Measurements from ENCODE around the gene SIX1. TPM values are rescaled to one million over a fixed set of nuclear protein-coding genes. Genes with fewer than 3 reads are reported as not detected.

Gene SIX1
- total RNA-seq, 1 donor from 2014 or later: 0.44 TPM

GRCh38 chr14:60622917-60623257 is 26.4 kb downstream of the SIX1 start:
- Mint-ChIP-seq H3K36me3 (ENCODE audit: low read depth) (no peaks in the 10 kb centered on the region), H3K9me3 (no peaks in the 10 kb centered on the region), H3K27me3 (ENCODE audit: low read depth) (peaks cover 21% of the 10 kb centered on the region), H3K4me1 (no peaks in the 10 kb centered on the region), H3K27ac (ENCODE audit: unreplicated experiment) (no peak overlapping the region), H3K4me3 (no peak overlapping the region)
- no peak for DNase-seq (ENCODE audit: low read depth, low spot score)
- TF ChIP-seq CTCF (conservative IDR thresholded peaks at IDR 0.05): no peak

GRCh38 chr14:60622210-60622916 is 26.9 kb downstream of the SIX1 start:
- H3K36me3 Mint-ChIP-seq (ENCODE audit: low read depth): no peaks in the 10 kb centered on the region
- no peaks in the 10 kb centered on the region for H3K4me1 Mint-ChIP-seq
- DNase-seq (ENCODE audit: low read depth, low spot score): no peak
- no peak for TF ChIP-seq CTCF (conservative IDR thresholded peaks at IDR 0.05)
- H3K4me3 Mint-ChIP-seq: no peak overlapping the region
- no peaks in the 10 kb centered on the region for H3K9me3 Mint-ChIP-seq
- no peak overlapping the region for H3K27ac Mint-ChIP-seq (ENCODE audit: unreplicated experiment)
- peaks cover 21% of the 10 kb centered on the region for H3K27me3 Mint-ChIP-seq (ENCODE audit: low read depth)

- TF ChIP-seq CTCF (conservative IDR thresholded peaks at IDR 0.05): no peak
- H3K4me3 Mint-ChIP-seq: no peak overlapping the region
- no peaks in the 10 kb centered on the region for H3K36me3 Mint-ChIP-seq (ENCODE audit: low read depth)
These were observed 27.9 kb downstream of the SIX1 start for GRCh38 chr14:60621386-60621785.

GRCh38 chr14:60618241-60618640 is 31.0 kb downstream of the SIX1 start:
- no peaks in the 10 kb centered on the region for H3K4me1 Mint-ChIP-seq

More at GRCh38 chr14:60621386-60621785, 27.9 kb downstream of the SIX1 start:
- Mint-ChIP-seq H3K27me3 (ENCODE audit: low read depth) (peaks cover 24% of the 10 kb centered on the region), H3K27ac (ENCODE audit: unreplicated experiment) (no peak overlapping the region), H3K4me1 (no peaks in the 10 kb centered on the region), H3K9me3 (no peaks in the 10 kb centered on the region)
- no peak for DNase-seq (ENCODE audit: low read depth, low spot score)

GRCh38 chr14:60616461-60616959 is 32.8 kb downstream of the SIX1 start:
- Mint-ChIP-seq H3K9me3 (no peaks in the 10 kb centered on the region), H3K4me1 (no peaks in the 10 kb centered on the region), H3K4me3 (no peak overlapping the region), H3K36me3 (ENCODE audit: low read depth) (no peaks in the 10 kb centered on the region), H3K27ac (ENCODE audit: unreplicated experiment) (no peak overlapping the region), H3K27me3 (ENCODE audit: low read depth) (peaks cover 3% of the 10 kb centered on the region)
- TF ChIP-seq CTCF (conservative IDR thresholded peaks at IDR 0.05): no peak
- no peak for DNase-seq (ENCODE audit: low read depth, low spot score)

More at GRCh38 chr14:60618241-60618640, 31.0 kb downstream of the SIX1 start:
- no peaks in the 10 kb centered on the region for H3K36me3 Mint-ChIP-seq (ENCODE audit: low read depth)
- no peak for TF ChIP-seq CTCF (conservative IDR thresholded peaks at IDR 0.05)
- H3K27me3 Mint-ChIP-seq (ENCODE audit: low read depth): peaks cover 7% of the 10 kb centered on the region
- H3K9me3 Mint-ChIP-seq: no peaks in the 10 kb centered on the region
- no peak overlapping the region for H3K4me3 Mint-ChIP-seq
- no peak for DNase-seq (ENCODE audit: low read depth, low spot score)
- H3K27ac Mint-ChIP-seq (ENCODE audit: unreplicated experiment): no peak overlapping the region
